Measurements from ENCODE around the gene MR1. TPM values are rescaled to one million over a fixed set of nuclear protein-coding genes. Genes with fewer than 3 reads are reported as not detected.
A peak's percentile ranks its signal among the peaks of the same experiment; 100 is the strongest.

The MR1 gene
- total RNA-seq, 5 donors from 2014 or later (not counting 1 experiment from before 2014, with no cell fraction given), result 18.3 to 30.7 (median 22.7) TPM

DNA sequence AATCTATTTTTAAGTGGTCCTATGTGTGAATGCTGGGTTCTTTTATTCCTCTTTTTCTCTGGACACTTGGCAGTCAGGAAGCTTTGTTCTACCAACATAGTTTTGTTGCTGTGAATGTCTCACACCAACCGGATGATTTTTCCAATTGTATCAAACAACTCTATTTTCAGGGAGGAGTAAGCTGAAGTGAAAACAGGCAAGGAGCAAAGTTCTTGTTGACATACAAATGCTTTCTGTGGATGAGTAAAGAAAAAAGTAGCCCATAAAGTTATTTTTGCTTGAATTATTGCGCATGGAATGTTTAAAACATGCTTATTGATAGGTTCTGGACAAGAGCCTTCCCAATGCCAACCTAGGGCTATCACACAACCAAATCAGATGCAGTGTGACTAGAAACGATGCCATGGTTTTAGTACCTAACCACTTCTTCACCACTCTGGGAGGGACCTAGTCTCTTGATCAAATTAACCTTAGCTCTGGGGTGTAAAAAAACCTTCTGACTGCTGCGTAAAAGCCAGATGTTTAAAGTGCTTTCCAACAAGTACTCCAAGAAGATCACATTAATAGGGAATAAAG, 59.2 kb downstream of the MR1 start:
- H3K36me3 ChIP-seq (ENCODE audit: control insufficient read depth in 2 of 2, extremely low read depth in 1 of 2, insufficient read depth in 1 of 2, low read length in 1 of 2), result peaks cover 0 to 3% of the 10 kb centered on the region in 2 donors
- Mint-ChIP-seq H3K4me3 (peak overlapping the region in 1 of 3 donors; percentile 25), H3K27me3 (no peaks in the 10 kb centered on the region), H3K36me3 (peaks cover 21% of the 10 kb centered on the region), H3K4me1 (peaks cover 42 to 52% (median 47%) of the 10 kb centered on the region in 3 donors), H3K27ac (peak overlapping the region; percentile 22 to 71), H3K9me3 (no peaks in the 10 kb centered on the region)
- no CpG with 5 or more reads among the region's 4 CpGs for WGBS (ENCODE audit: insufficient coverage)
- H3K27ac ChIP-seq (ENCODE audit: low read length), result no peak overlapping the region
- CTCF ChIA-PET, result interaction anchor here (0.6 to 1.9 kb wide), 2 partner anchors 12 kb away, joined by 8 to 10 read pairs; no protein-coding TSS in a partner anchor
- H3K4me1 ChIP-seq (ENCODE audit: control insufficient read depth in 1 of 2, extremely low read depth in 1 of 2, insufficient read depth in 2 of 2, low read length in 2 of 2), result peaks cover 7 to 17% of the 10 kb centered on the region in 2 experiments
- no peaks in the 10 kb centered on the region for H3K27me3 ChIP-seq (replicated peaks in 1 of 2; ENCODE audit: control insufficient read depth in 2 of 2, extremely low read depth in 1 of 2, insufficient read depth in 2 of 2, low read length in 1 of 2)
- H3K9me3 ChIP-seq, result no peaks in the 10 kb centered on the region
- DNase-seq (no peak), ATAC-seq (replicated peaks in 1 of 4) (no peak)
- H3K4me3 ChIP-seq (ENCODE audit: control insufficient read depth in 1 of 2, extremely low read depth in 1 of 2, low read length in 1 of 2), result no peak overlapping the region
- POLR2A ChIA-PET, result interaction anchor here (0.6 to 5.4 kb wide), 5 partner anchors 9 to 39 kb away, joined by 3 to 147 read pairs (median 3); no protein-coding TSS in a partner anchor

DNA sequence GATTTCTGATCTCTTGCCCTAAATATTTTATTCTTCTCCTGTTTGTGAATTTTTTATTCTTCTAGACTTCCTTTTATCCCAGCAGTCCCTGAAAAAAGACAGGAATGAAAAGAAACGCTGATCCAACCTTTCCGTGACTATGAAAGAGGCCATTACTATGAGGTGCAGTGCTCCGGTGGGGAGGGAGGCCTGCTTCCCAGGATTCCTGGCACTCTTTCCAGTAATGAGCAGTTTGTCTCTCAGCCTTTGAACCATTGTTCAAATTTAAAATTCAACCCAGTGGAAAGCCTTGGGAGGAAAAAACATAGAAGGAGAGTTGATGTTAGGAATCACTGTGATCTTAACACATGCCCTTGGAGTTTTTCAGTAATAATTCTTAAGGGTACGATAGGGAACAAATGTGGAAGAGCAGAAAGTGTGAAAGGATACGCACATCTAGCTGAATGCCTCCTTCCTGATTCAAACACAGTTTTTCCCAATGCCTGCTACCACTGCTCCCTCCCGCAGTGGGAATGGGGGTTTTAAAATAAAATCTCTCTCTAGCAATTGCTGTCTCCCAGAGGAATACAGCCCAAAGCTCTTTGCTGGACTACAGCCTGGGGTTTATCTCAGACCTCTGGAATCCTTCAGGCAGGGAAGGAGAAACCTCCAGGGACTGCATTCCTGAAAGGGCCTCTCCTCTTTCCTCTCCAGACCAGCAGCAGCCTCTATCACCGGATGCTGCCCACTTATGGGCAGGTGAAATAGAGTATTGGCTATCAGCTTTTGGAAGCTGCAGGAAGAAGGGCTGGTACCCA, 60.8 kb downstream of the MR1 start:
- Histone ChIP-seq H3K4me1 (ENCODE audit: control insufficient read depth in 1 of 2, extremely low read depth in 1 of 2, insufficient read depth in 2 of 2, low read length in 2 of 2) (peaks cover 7 to 22% of the 10 kb centered on the region in 2 experiments), H3K36me3 (ENCODE audit: control insufficient read depth in 2 of 2, extremely low read depth in 1 of 2, insufficient read depth in 1 of 2, low read length in 1 of 2) (peaks cover 0 to 3% of the 10 kb centered on the region in 2 donors), H3K27ac (ENCODE audit: low read length) (no peak overlapping the region), H3K27me3 (replicated peaks in 1 of 2; ENCODE audit: control insufficient read depth in 2 of 2, extremely low read depth in 1 of 2, insufficient read depth in 2 of 2, low read length in 1 of 2) (no peaks in the 10 kb centered on the region), H3K4me3 (ENCODE audit: control insufficient read depth in 1 of 2, extremely low read depth in 1 of 2, low read length in 1 of 2) (no peak overlapping the region), H3K9me3 (no peaks in the 10 kb centered on the region)
- peaks cover 50 to 65% (median 56%) of the 10 kb centered on the region in 3 donors for H3K4me1 Mint-ChIP-seq
- CTCF ChIA-PET, result no interaction called here
- H3K27ac Mint-ChIP-seq, result peak overlapping the region in 1 of 2 donors; percentile 14
- H3K9me3 Mint-ChIP-seq, result no peaks in the 10 kb centered on the region
- ATAC-seq (replicated peaks in 1 of 4) (no peak), DNase-seq (no peak)
- POLR2A ChIA-PET, result interaction anchor here in 1 of 2 donors (1.1 kb wide), 1 partner anchor 10 kb away, joined by 3 read pairs; no protein-coding TSS in a partner anchor
- peaks cover 21% of the 10 kb centered on the region for H3K36me3 Mint-ChIP-seq
- H3K27me3 Mint-ChIP-seq, result no peaks in the 10 kb centered on the region
- WGBS (ENCODE audit: insufficient coverage), result 100% methylated on average over 3 of the region's 7 CpGs
- no peak overlapping the region for H3K4me3 Mint-ChIP-seq

DNA sequence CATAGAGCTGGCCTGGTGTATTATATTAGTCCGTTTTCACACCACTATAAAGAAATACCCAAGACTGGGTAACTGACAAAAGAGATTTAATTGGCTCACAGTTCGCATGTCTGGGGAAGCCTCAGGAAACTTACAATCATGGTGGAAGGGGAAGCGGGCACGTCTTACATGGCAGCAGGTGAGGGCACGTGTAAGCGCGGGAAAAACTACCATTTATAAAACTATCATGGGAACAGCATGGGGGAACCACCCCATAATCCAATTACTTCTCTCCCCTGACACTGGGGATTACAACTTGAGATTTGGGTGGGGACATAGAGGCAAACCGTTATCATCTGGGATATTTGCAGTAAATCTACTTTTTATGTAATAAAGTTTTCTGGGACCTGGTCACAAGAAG, 61.5 kb downstream of the MR1 start:
- no peaks in the 10 kb centered on the region for H3K27me3 Mint-ChIP-seq
- peaks cover 53 to 68% (median 56%) of the 10 kb centered on the region in 3 donors for H3K4me1 Mint-ChIP-seq
- peaks cover 17% of the 10 kb centered on the region for H3K36me3 Mint-ChIP-seq
- 100% methylated on average over 1 of the region's 8 CpGs for WGBS (ENCODE audit: insufficient coverage)
- POLR2A ChIA-PET, result interaction anchor here in 1 of 2 donors (1.1 kb wide), 1 partner anchor 10 kb away, joined by 3 read pairs; no protein-coding TSS in a partner anchor
- ATAC-seq (replicated peaks in 1 of 4), result no peak
- no peaks in the 10 kb centered on the region for H3K27me3 ChIP-seq (replicated peaks in 1 of 2; ENCODE audit: control insufficient read depth in 2 of 2, extremely low read depth in 1 of 2, insufficient read depth in 2 of 2, low read length in 1 of 2)
- H3K27ac ChIP-seq (ENCODE audit: low read length), result no peak overlapping the region
- no peak overlapping the region for H3K4me3 ChIP-seq (ENCODE audit: control insufficient read depth in 1 of 2, extremely low read depth in 1 of 2, low read length in 1 of 2)
- peaks cover 8 to 23% of the 10 kb centered on the region in 2 experiments for H3K4me1 ChIP-seq (ENCODE audit: control insufficient read depth in 1 of 2, extremely low read depth in 1 of 2, insufficient read depth in 2 of 2, low read length in 2 of 2)
- no peak for DNase-seq
- H3K9me3 Mint-ChIP-seq, result no peaks in the 10 kb centered on the region
- H3K9me3 ChIP-seq, result no peaks in the 10 kb centered on the region
- H3K27ac Mint-ChIP-seq, result no peak overlapping the region
- CTCF ChIA-PET, result no interaction called here
- no peak overlapping the region for H3K4me3 Mint-ChIP-seq
- H3K36me3 ChIP-seq (ENCODE audit: control insufficient read depth in 2 of 2, extremely low read depth in 1 of 2, insufficient read depth in 1 of 2, low read length in 1 of 2), result peaks cover 0 to 3% of the 10 kb centered on the region in 2 donors

DNA sequence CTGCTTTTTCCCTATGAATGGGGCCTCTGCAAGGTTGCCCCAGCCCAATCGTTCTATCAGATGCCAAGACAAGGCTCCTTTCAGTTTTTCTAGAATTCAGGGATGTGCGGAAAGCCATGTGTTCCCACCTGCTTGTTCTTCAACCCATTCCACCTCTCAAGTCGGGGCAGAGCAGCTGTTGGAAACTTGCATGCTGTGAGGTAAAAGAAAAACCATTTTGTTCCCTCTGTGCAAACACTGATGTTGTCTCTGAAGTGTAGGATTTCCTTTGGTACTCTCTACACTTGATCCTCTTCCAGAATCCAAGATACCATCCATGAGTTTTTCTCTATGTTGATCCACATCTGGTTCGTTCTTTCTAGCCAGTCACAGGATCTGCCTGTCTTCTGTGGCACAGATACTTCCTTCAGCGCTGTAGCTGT, 62.0 kb downstream of the MR1 start:
- no peak overlapping the region for H3K27ac ChIP-seq (ENCODE audit: low read length)
- peaks cover 8 to 21% of the 10 kb centered on the region in 2 experiments for H3K4me1 ChIP-seq (ENCODE audit: control insufficient read depth in 1 of 2, extremely low read depth in 1 of 2, insufficient read depth in 2 of 2, low read length in 2 of 2)
- 92% methylated on average over 2 of the region's 5 CpGs for WGBS (ENCODE audit: insufficient coverage)
- no peak for DNase-seq
- H3K4me3 ChIP-seq (ENCODE audit: control insufficient read depth in 1 of 2, extremely low read depth in 1 of 2, low read length in 1 of 2), result no peak overlapping the region
- ChIA-PET CTCF (interaction anchor here (0.7 to 1.1 kb wide), 2 partner anchors 10 to 1319 kb away, joined by 6 to 11 read pairs; no protein-coding TSS in a partner anchor), POLR2A (no interaction called here)
- no peaks in the 10 kb centered on the region for H3K27me3 ChIP-seq (replicated peaks in 1 of 2; ENCODE audit: control insufficient read depth in 2 of 2, extremely low read depth in 1 of 2, insufficient read depth in 2 of 2, low read length in 1 of 2)
- H3K9me3 Mint-ChIP-seq, result no peaks in the 10 kb centered on the region
- peaks cover 0 to 3% of the 10 kb centered on the region in 2 donors for H3K36me3 ChIP-seq (ENCODE audit: control insufficient read depth in 2 of 2, extremely low read depth in 1 of 2, insufficient read depth in 1 of 2, low read length in 1 of 2)
- peaks cover 17% of the 10 kb centered on the region for H3K36me3 Mint-ChIP-seq
- no peak overlapping the region for H3K4me3 Mint-ChIP-seq
- no peaks in the 10 kb centered on the region for H3K27me3 Mint-ChIP-seq
- H3K9me3 ChIP-seq, result no peaks in the 10 kb centered on the region
- H3K27ac Mint-ChIP-seq, result no peak overlapping the region
- peaks cover 53 to 69% (median 56%) of the 10 kb centered on the region in 3 donors for H3K4me1 Mint-ChIP-seq
- ATAC-seq (replicated peaks in 1 of 4), result no peak

DNA sequence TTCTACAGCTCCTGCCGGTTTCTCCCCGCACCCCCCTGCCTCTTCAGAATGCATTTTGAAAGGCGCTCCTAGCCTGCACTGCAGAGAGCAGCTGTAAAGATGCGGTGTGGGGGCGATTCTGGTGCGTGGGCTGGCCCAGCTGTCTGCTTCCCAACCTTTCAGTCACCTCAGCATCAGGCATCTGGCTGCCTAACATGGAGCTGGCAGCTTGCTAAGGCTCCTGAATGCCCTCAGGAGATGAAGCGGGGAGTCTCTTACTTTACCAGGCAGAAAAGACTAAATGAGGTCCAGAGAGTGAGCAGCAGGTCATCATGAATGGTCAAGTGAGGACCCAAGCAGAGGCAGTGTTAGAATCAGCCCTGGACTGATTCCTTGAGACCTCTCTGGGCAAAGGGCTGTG, 63.5 kb downstream of the MR1 start:
- DNase-seq, result no peak
- peaks cover 16% of the 10 kb centered on the region in 2 experiments for H3K4me1 ChIP-seq (ENCODE audit: control insufficient read depth in 1 of 2, extremely low read depth in 1 of 2, insufficient read depth in 2 of 2, low read length in 2 of 2)
- H3K27ac ChIP-seq (ENCODE audit: low read length), result no peak overlapping the region
- no peaks in the 10 kb centered on the region for H3K9me3 Mint-ChIP-seq
- WGBS (ENCODE audit: insufficient coverage), result 89% methylated on average over 6 of the region's 7 CpGs
- H3K27me3 Mint-ChIP-seq, result no peaks in the 10 kb centered on the region
- no peak overlapping the region for H3K4me3 ChIP-seq (ENCODE audit: control insufficient read depth in 1 of 2, extremely low read depth in 1 of 2, low read length in 1 of 2)
- H3K36me3 Mint-ChIP-seq, result peaks cover 11% of the 10 kb centered on the region
- peaks cover 0 to 3% of the 10 kb centered on the region in 2 donors for H3K36me3 ChIP-seq (ENCODE audit: control insufficient read depth in 2 of 2, extremely low read depth in 1 of 2, insufficient read depth in 1 of 2, low read length in 1 of 2)
- no peak overlapping the region for H3K27ac Mint-ChIP-seq
- ChIA-PET POLR2A (interaction anchor here in 1 of 2 donors (0.6 kb wide), 1 partner anchor 1378 kb away, joined by 4 read pairs; no protein-coding TSS in a partner anchor), CTCF (no interaction called here)
- peaks cover 48 to 68% (median 51%) of the 10 kb centered on the region in 3 donors for H3K4me1 Mint-ChIP-seq
- ATAC-seq (replicated peaks in 1 of 4), result peak in 1 of 4 experiments; percentile 2
- H3K4me3 Mint-ChIP-seq, result no peak overlapping the region
- no peaks in the 10 kb centered on the region for H3K27me3 ChIP-seq (replicated peaks in 1 of 2; ENCODE audit: control insufficient read depth in 2 of 2, extremely low read depth in 1 of 2, insufficient read depth in 2 of 2, low read length in 1 of 2)
- H3K9me3 ChIP-seq, result no peaks in the 10 kb centered on the region

Measured in T-cell (primary cell).